SK-N-SH (cell line): Measurements from ENCODE around the gene DAB1. TPM values are rescaled to one million over a fixed set of nuclear protein-coding genes. Genes with fewer than 3 reads are reported as not detected.

ENCODE experiments used
- CTCF ChIA-PET: fragments of 300-600, 350-600 bp; formaldehyde crosslinking; extraction: SDS; loops from one replicate; lab custom pipeline; 2021; lab: Yijun Ruan, JAX
- POLR2A ChIA-PET: fragments of 350-600 bp; sonication (Branson Sonifier 250); formaldehyde crosslinking; extraction: SDS; loops from one replicate; lab custom pipeline; 2020; ENCODE audit warnings: antibody characterized with exemption, inconsistent platforms; lab: Yijun Ruan, JAX
- DNase-seq: peaks from one replicate; pipeline ENCODE4 v3.0.0; 2012
- H2AFZ ChIP-seq: fragments of 200-600 bp; sonication (generic); 2 replicates; pipeline ENCODE4 v1.8.1; 2016; ENCODE audit warnings: antibody characterized with exemption, mild to moderate bottlenecking, low read depth
- H3F3A ChIP-seq: fragments of 200-600 bp; sonication (generic); replicated peaks from 2 replicates; pipeline ENCODE3; 2016; ENCODE audit warnings: antibody characterized with exemption, mild to moderate bottlenecking; ENCODE audit not compliant: insufficient read depth
- H3K27ac ChIP-seq, 2 experiments: fragments of 200-500 bp in 1 of 2; fragments of 200-600 bp in 1 of 2; sonication (Bioruptor generic) in 1 of 2; sonication (generic), shearing (Covaris generic) in 1 of 2; 2 replicates each; pipeline versions ENCODE4 v1.5.1 to v1.6.1; 2014 to 2016; ENCODE audit warnings: low read depth in 2 of 2, inconsistent platforms in 1 of 2, low read length in 1 of 2, mild to moderate bottlenecking in 1 of 2, mixed read lengths in 1 of 2
- H3K27me3 ChIP-seq: fragments of 200-600 bp; sonication (generic), shearing (Covaris generic); 2 replicates; pipeline ENCODE4 v1.6.1; 2016; ENCODE audit warnings: mixed run types; ENCODE audit not compliant: insufficient read depth
- H3K36me3 ChIP-seq, 2 experiments: fragments of 200-500 bp in 1 of 2; fragments of 200-600 bp in 1 of 2; sonication (Bioruptor generic) in 1 of 2; sonication (generic) in 1 of 2; replicated peaks in 1 of 2; 2 replicates each; pipeline versions ENCODE3 to v1.5.1; 2014 to 2016; ENCODE audit warnings: low read length in 1 of 2, mild to moderate bottlenecking in 1 of 2; ENCODE audit not compliant: insufficient read depth in 2 of 2, control insufficient read depth in 1 of 2
- H3K4me1 ChIP-seq, 2 experiments: fragments of 200-500 bp in 1 of 2; fragments of 200-600 bp in 1 of 2; sonication (Bioruptor generic) in 1 of 2; sonication (generic), shearing (Covaris generic) in 1 of 2; 2 replicates each; pipeline versions ENCODE4 v1.5.1 to v1.6.1; 2014 to 2016; ENCODE audit warnings: low read depth in 1 of 2, low read length in 1 of 2, mixed run types in 1 of 2; ENCODE audit not compliant: insufficient read depth in 2 of 2, control insufficient read depth in 1 of 2
- H3K4me2 ChIP-seq: fragments of 200-600 bp; sonication (generic), shearing (Covaris generic); 2 replicates; pipeline ENCODE4 v1.6.1; 2017; ENCODE audit warnings: mixed run types
- H3K4me3 ChIP-seq, 2 experiments: fragments of 200-500 bp in 1 of 2; fragments of 200-600 bp in 1 of 2; sonication (Bioruptor generic) in 1 of 2; sonication (generic), shearing (Covaris generic) in 1 of 2; 2 replicates each; pipeline versions ENCODE4 v1.5.1 to v1.8.1; 2014 to 2016; ENCODE audit warnings: low read depth in 2 of 2, inconsistent platforms in 1 of 2, low read length in 1 of 2, mild to moderate bottlenecking in 1 of 2, mixed read lengths in 1 of 2, moderate library complexity in 1 of 2
- H3K79me2 ChIP-seq: fragments of 200-600 bp; sonication (generic); 2 replicates; pipeline ENCODE4 v1.8.1; 2017; ENCODE audit warnings: mild to moderate bottlenecking; ENCODE audit not compliant: insufficient read depth
- H3K9ac ChIP-seq: fragments of 200-600 bp; sonication (generic); 2 replicates; pipeline ENCODE4 v1.6.1; 2017; ENCODE audit warnings: mixed run types
- H3K9me2 ChIP-seq: fragments of 200-600 bp; sonication (generic); 2 replicates; pipeline ENCODE4 v1.6.1; 2017; ENCODE audit warnings: mixed run types
- H3K9me3 ChIP-seq: fragments of 200-600 bp; sonication (generic); 2 replicates; pipeline ENCODE4 v1.6.1; 2017; ENCODE audit warnings: mixed run types, mild to moderate bottlenecking, moderate library complexity
- H4K20me1 ChIP-seq: fragments of 200-600 bp; sonication (generic); 2 replicates; pipeline ENCODE4 v1.6.1; 2017; ENCODE audit warnings: mild to moderate bottlenecking, mixed run types; ENCODE audit not compliant: insufficient read depth
- CHD2 ChIP-seq: fragments of 150-350 bp; IDR thresholded peaks from 2 replicates; pipeline ENCODE4 v1.6.1; 2018; ENCODE audit warnings: low read length; ENCODE audit not compliant: partially characterized antibody
- ELF1 ChIP-seq: IDR thresholded peaks from 2 replicates; pipeline ENCODE4 v1.4.0; 2012
- EP300 ChIP-seq, 2 experiments: IDR thresholded peaks; 2 replicates each; pipeline versions ENCODE4 v1.4.0 to v1.6.1; 2012; ENCODE audit warnings: borderline replicate concordance in 1 of 2, low read depth in 1 of 2, low read length in 1 of 2
- FOXJ3 ChIP-seq: sonication (generic); formaldehyde crosslinking; IDR thresholded peaks from 2 replicates; pipeline ENCODE4 v1.5.1; 2020; ENCODE audit warnings: mild to moderate bottlenecking, missing genetic modification reagents
- NRF1 ChIP-seq: IDR thresholded peaks from 2 replicates; pipeline ENCODE4 v1.6.1; 2012; ENCODE audit warnings: low read depth, mild to moderate bottlenecking, low read length
- POLR2AphosphoS5 ChIP-seq: IDR thresholded peaks from 2 replicates; pipeline ENCODE4 v1.6.1; 2012; ENCODE audit warnings: low read depth, low read length
- RAD21 ChIP-seq: IDR thresholded peaks from 2 replicates; pipeline ENCODE4 v1.6.1; 2012; ENCODE audit warnings: mild to moderate bottlenecking, low read length
- RCOR1 ChIP-seq: fragments of 150-350 bp; IDR thresholded peaks from 2 replicates; pipeline ENCODE4 v1.6.1; 2017; ENCODE audit warnings: antibody characterized with exemption, low read length
- REST ChIP-seq: IDR thresholded peaks from 2 replicates; pipeline ENCODE4 v1.6.1; 2012; ENCODE audit warnings: mild to moderate bottlenecking, low read depth, low read length, moderate library complexity
- SIN3A ChIP-seq: IDR thresholded peaks from 2 replicates; pipeline ENCODE4 v1.6.1; 2012; ENCODE audit warnings: low read depth, mild to moderate bottlenecking, low read length, moderate library complexity, borderline replicate concordance
- TCF12 ChIP-seq: IDR thresholded peaks from 2 replicates; pipeline ENCODE4 v1.4.0; 2012
- USF2 ChIP-seq: fragments of 150-350 bp; IDR thresholded peaks from 2 replicates; pipeline ENCODE4 v1.6.1; 2017; ENCODE audit warnings: antibody characterized with exemption, low read length, low read depth, borderline replicate concordance
- ZBTB33 ChIP-seq: IDR thresholded peaks from 2 replicates; pipeline ENCODE4 v1.4.0; 2012; ENCODE audit warnings: low read depth, borderline replicate concordance
- WGBS: methylation state at CpG from one replicate; pipeline ENCODE4 v1.1.6; 2017; ENCODE audit warnings: low lambda C conversion rate; 5-methylcytosine and 5-hydroxymethylcytosine counted together
- polyA plus RNA-seq, 3 experiments: library from polyadenylated mRNA; depleted of rRNA; stranded (reverse); fragments of >200 nt; gene quantifications; 2 replicates each; pipeline ENCODE4 v1.2.3, GENCODE V29; 2012

DAB1 gene
- polyA plus RNA-seq, 1 of the 3 experiments (the other 2 are of a cell fraction): 2.9 TPM

- H4K20me1 ChIP-seq: no peaks in the 10 kb centered on the region
- CTCF ChIA-PET: no interaction called here
- H3K9me2 ChIP-seq: no peaks in the 10 kb centered on the region
- peaks cover 0 to 5% of the 10 kb centered on the region in 2 experiments; a peak in 1 of 4 replicates for H3K4me1 ChIP-seq
- no peak overlapping the region for H3K4me3 ChIP-seq
- H3K79me2 ChIP-seq: no peaks in the 10 kb centered on the region
- no peaks in the 10 kb centered on the region for H3K27me3 ChIP-seq
- no peaks in the 10 kb centered on the region for H3F3A ChIP-seq
- no peak overlapping the region for H3K4me2 ChIP-seq
- H3K36me3 ChIP-seq: no peaks in the 10 kb centered on the region
- H3K9ac ChIP-seq: no peak overlapping the region
- H3K9me3 ChIP-seq: no peaks in the 10 kb centered on the region
- H2AFZ ChIP-seq: no peak overlapping the region
- DNase-seq: no peak
- POLR2A ChIA-PET: no interaction called here
- TF ChIP-seq SIN3A (no peak), ZBTB33 (no peak), ELF1 (no peak), USF2 (no peak), NRF1 (no peak), POLR2AphosphoS5 (no peak), REST (no peak)
- H3K27ac ChIP-seq: no peak overlapping the region
- WGBS: 76% methylated on average over 4 of the region's 4 CpGs
These were observed 54.0 kb downstream of the DAB1 start for GRCh38 chr1:57369889-57370288.

- CTCF ChIA-PET: interaction anchor here (1.1 kb wide), 1 partner anchor 10 kb away, joined by 5 read pairs; no protein-coding TSS in a partner anchor
These were observed 55.9 kb downstream of the DAB1 start for GRCh38 chr1:57367945-57368344.

More at GRCh38 chr1:57367945-57368344, 55.9 kb downstream of the DAB1 start:
- Histone ChIP-seq H3K9me3 (no peaks in the 10 kb centered on the region), H4K20me1 (no peaks in the 10 kb centered on the region), H3K4me3 (no peak overlapping the region), H3F3A (no peaks in the 10 kb centered on the region), H3K4me2 (no peak overlapping the region), H3K79me2 (no peaks in the 10 kb centered on the region), H2AFZ (no peak overlapping the region), H3K27ac (no peak overlapping the region), H3K4me1 (peaks cover 0 to 5% of the 10 kb centered on the region in 2 experiments; a peak in 1 of 4 replicates), H3K9ac (no peak overlapping the region), H3K27me3 (no peaks in the 10 kb centered on the region), H3K36me3 (no peaks in the 10 kb centered on the region), H3K9me2 (no peaks in the 10 kb centered on the region)
- WGBS: 42% methylated on average over 2 of the region's 2 CpGs
- no peak for TF ChIP-seq RAD21
- no peak for TF ChIP-seq USF2
- no peak for TF ChIP-seq CHD2
- TF ChIP-seq TCF12: no peak
- no peak for TF ChIP-seq EP300 (IDR thresholded peaks at IDR 0.05; ENCODE audit: borderline replicate concordance in 1 of 2, low read depth in 1 of 2, low read length in 1 of 2)
- no peak for TF ChIP-seq RCOR1
- TF ChIP-seq FOXJ3: no peak
- POLR2A ChIA-PET: no interaction called here
- DNase-seq: no peak
